ENCODE data around the gene LASP1NB.

LASP1NB gene

DNA sequence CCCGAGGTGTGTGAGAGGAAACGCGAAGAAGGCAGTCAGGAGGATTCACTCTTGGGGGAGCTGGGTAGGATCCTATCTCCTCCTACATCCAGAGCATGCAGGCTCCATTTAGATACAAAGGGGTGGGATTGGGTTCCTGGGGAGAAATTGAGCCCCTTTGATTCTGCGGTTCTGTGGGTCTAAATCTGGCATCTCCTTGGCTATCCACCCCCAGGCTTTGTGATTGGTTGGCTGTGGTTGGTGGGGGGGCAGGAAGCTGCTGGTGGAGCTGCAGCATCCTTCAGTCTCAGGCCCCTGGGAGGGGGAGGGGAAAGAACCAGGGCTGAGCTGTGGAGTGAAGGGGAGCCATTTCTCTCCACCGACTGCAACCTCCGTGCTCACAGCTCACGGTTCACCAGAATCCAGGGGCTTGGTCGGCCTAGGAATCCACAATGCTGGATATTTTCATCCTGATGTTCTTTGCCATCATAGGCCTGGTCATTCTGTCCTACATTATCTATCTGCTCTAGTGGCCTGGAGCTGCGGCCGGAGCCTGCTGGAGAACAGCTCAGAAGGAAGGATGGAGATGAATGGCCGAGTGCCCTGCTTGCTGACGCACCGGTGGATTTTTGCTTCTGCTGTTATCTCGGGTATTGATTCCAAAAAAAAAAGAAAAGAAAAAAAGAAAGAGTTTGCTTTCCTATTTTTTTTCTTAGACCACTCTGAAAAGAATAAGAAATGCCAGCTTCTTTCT is at the start of gene LASP1NB:
Gene LASP1NB, plus strand, starts transcription at position 352 of the 733 bp plus-strand sequence.
- DNase-seq (ENCODE audit: low spot score) = no peak

DNA sequence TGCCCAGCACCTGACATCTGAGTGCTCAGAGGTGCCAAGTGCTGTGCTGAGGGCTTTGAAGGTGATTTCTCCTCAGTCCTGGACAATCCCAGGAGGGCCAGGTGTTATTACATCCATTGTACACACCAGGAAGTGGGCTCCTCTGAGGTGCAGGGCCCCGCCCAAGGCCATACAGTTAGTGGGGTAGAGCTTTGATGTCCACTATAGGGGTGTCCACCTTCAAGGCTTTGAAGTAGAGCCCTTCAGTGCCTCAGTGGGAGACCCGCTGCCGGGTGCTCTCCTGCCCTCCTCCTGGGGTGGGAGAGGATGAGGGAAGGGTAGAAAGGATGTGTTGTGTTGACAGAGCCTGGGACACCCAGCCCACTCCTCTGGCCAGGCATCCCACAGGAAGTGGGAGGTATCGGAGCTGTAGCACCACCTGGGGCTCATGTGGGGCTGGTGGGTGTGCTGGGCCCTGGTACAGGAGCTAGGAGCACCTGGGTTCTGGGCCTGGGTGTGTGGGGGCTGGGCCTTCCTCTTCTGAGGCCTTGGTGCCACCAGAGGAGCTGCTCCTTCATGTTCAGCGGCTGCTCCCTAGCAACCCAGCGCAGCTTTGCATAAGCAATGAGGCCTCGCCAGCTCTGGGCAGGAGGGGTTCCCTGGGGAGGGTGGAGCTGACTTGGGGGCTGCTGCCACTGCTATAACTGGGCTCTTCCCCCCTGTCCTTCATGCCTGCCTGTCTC is 48.1 kb upstream of the LASP1NB start:
- DNase-seq (ENCODE audit: low spot score) = no peak

GRCh38 chr17:38879878-38880665 is 45.3 kb upstream of the LASP1NB start:
- DNase-seq (ENCODE audit: low spot score) = peak; percentile 58

DNA sequence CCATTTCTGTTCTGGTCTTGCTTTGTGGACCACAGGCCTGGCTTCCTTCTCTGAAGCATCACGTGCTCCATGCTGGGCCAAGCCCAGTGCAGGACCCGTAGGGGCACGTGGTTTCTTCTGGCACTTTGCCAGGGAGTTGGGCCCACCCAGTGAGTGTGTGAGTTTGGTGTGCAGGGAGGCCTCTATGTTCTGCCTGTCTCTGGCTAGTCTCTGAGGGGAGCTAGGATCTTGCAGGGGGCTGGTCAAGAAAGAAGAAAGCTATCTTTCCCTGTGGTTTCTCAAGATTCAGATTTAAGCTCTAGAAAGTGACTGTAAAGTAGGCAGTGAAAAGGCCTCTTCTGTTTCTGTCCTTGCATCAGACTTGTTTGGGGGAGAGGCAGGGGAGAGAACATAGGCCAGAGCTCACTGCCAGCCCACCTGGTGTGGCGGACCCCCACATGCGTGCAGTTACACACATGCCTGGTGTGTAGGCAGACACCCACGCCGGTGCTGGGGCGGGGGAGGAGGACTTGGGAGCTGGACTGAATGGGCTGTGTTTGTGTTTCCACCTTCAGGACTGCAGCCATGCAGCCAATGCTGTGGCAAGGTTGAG is 43.7 kb upstream of the LASP1NB start:
- no peak for DNase-seq (ENCODE audit: low spot score)

- no peak for DNase-seq (ENCODE audit: low spot score)
Observed at GRCh38 chr17:38882870-38883269, 42.5 kb upstream of the LASP1NB start.

GRCh38 chr17:38883592-38884526 is 41.6 kb upstream of the LASP1NB start:
- DNase-seq (ENCODE audit: low spot score) = no peak

DNA sequence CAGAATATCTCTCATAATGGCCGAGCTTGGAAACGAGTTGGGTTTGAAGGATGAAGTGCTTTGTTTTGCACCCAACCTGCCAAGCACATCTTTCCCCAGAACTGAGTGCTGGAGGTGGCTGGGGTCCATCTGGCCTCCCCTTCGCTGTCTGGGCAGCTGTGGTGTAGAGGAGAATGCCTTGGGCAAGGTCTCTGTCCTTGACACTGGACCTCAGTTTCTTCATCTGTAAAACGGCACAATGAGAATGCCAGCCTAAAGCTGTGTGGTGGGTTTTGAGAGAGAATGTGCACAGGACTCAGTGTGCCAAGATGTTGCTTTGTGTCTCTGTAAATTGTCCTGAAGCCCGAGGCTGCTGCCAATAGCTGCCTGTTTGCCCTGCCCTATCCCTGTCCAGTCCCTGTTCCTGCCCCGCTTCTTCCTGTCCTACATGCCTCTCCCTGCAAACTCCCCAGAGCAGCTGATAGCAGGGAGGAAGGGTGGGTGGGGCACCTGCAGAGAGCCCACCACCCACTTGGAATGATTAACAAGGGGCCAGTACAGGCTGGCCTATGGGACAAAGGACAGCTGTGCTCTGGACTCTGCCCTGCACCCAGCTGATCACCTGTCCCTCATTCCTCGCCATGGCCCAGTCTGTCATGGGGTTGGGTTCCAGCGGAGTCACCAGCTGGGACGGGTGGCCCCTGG is 40.2 kb upstream of the LASP1NB start:
- DNase-seq (ENCODE audit: low spot score) = no peak

- DNase-seq (ENCODE audit: low spot score) = no peak
Observed at GRCh38 chr17:38885728-38886642, 39.4 kb upstream of the LASP1NB start.

- DNase-seq (ENCODE audit: low spot score) = no peak
Observed at GRCh38 chr17:38886643-38887010, 38.8 kb upstream of the LASP1NB start.

- DNase-seq (ENCODE audit: low spot score) = no peak
Observed at GRCh38 chr17:38888842-38889241, 36.6 kb upstream of the LASP1NB start.

- DNase-seq (ENCODE audit: low spot score) = no peak
Observed at GRCh38 chr17:38889745-38890409, 35.5 kb upstream of the LASP1NB start.

DNA sequence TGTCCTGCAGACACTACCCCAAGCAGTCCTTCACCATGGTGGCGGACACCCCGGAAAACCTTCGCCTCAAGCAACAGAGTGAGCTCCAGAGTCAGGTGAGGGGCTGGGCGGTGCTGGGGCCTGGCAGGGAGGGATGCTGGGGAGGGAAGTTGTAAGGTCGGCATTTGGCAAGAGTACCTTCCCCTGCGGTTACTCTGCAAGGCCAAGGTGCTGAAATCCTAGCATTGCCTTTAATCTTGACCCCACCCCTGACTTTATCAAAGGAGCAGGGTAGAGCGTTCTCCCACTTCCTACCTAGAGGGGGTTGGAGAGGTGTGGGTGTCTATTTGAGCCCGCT is 35.0 kb upstream of the LASP1NB start:
- no peak for DNase-seq (ENCODE audit: low spot score)

DNA sequence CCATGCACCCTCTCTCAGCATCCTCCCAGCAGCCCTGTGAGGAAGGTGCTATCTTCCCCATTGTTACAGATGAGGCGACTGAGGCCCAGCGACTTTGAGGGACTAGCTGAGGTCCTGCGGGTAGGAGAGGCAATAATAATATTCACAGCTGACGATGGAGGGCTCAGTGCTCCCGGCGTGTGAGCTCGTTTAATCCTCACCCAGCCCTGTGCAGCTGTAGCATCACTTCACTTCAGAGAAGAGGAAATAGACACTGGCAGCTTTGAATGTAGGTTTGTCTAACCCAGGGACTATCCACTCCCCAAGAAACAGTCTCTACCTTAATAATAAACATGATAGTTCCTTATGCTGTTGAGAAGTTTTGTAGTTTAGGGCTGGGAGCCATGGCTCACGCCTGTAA is 34.0 kb upstream of the LASP1NB start:
- DNase-seq (ENCODE audit: low spot score) = no peak

DNA sequence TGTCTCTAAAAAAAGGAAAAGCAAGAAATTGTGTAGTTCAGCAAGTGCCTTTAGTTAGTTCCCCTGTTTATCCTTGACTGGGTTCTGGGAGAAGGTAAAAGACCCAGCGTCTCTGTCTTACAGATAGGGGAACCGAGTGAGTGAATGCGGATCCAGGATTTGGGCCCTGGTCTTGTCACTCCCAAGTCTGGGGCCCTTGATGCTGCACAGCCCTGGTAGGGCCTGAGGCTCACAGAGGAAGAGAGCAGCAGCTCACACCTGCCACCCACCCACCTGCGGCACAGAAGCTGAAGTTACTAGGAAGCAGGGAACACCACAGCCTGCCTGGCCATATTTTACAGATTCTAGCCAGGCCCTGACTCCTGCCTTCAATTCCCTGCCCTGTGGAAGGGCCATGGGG is 33.3 kb upstream of the LASP1NB start:
- DNase-seq (ENCODE audit: low spot score) = no peak

DNA sequence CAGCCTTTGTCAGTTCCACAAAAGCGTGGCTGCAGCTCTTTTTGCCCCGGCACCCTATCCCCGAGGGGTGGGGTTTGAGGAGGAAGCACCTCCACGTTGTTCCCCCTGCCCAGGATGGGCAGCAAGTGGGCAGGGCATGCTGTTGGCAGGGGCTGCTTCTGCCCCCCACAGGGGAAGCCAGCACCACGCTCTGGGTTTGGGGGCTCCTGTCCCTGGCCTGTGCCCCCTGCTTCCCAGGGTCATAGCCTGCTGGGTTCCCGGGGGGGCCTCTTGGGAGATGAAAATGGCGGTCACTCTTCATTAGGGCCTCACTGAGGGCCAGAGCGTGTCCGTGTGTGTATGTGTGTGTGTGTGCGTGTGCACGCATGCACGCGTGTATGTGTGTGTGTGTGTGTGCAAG is 32.8 kb upstream of the LASP1NB start:
- DNase-seq (ENCODE audit: low spot score) = no peak

DNA sequence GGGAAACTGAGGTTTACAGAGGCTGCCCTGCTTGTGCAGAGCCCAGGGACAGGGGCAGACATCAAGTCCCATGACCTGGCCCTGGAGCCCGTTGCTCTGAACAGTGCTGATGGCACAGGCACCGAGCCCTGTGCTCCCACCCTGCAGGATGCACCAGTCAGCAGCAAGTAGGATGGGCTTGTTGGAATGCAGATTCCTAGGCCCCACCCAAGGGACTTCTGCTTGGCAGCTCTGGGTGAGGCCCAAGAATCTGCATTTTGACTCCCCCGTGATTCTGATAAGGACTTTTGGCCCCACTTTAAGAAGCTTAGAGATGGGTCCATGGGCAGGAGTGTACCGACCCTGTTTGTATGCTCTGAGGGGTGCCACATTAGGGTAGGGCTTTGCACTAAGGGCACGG is 32.3 kb upstream of the LASP1NB start:
- no peak for DNase-seq (ENCODE audit: low spot score)

- no peak for DNase-seq (ENCODE audit: low spot score)
Observed at GRCh38 chr17:38893607-38894006, 31.8 kb upstream of the LASP1NB start.

GRCh38 chr17:38894276-38894675 is 31.1 kb upstream of the LASP1NB start:
- DNase-seq (ENCODE audit: low spot score) = no peak

GRCh38 chr17:38896346-38896954 is 29.0 kb upstream of the LASP1NB start:
- DNase-seq (ENCODE audit: low spot score) = no peak
